ENCODE results near the gene GARIN1A. TPM values are rescaled to one million over a fixed set of nuclear protein-coding genes. Genes with fewer than 3 reads are reported as not detected.
"Not testable (repeated sequence)": the region's sequence is repeated elsewhere in the genome, so short reads cannot be mapped to it uniquely, and the experiment has no call there.

GARIN1A gene
- total RNA-seq, 1 donor from 2014 or later = 1.4 TPM

DNA sequence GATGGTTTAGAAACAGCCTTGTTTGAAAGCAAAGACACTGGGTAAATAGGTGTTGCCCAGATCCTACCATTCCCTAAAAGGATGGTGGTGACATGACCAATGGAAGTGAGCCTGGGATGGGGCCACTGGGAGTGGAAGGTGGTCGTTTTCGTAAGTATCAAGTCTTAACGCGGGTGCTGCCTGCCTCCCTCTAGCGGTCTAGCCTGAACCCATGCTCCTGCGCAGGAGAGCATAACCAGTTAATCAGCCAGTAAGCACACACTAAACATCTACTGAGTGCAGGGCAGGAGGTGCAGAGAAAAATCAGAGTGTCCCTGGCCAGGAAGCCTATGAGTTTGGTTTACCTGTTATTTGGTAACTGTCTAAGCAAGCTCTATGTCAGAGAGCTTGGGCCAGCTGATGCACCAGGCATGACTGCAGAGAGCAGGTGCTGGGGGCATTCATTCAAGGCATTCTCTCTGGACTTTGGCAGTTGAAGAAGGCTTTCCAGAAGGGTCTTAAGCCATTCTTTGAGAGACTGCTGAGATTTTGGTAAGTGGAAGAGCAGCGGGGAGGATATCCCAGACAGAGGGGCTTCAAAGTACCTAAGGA lies 930 bp downstream of the GARIN1A start:
- ATAC-seq (ENCODE audit: low read depth) = no peak
- ChIA-PET CTCF (no interaction called here), POLR2A (no interaction called here)

GRCh38 chr7:128673571-128673970 lies 1.5 kb downstream of the GARIN1A start:
- ATAC-seq (ENCODE audit: low read depth) (no peak), DNase-seq (no peak)
- Mint-ChIP-seq H3K27ac (no peak overlapping the region), H3K9me3 (no peaks in the 10 kb centered on the region), H3K36me3 (ENCODE audit: low read depth) (no peaks in the 10 kb centered on the region), H3K27me3 (peaks cover 11% of the 10 kb centered on the region), H3K4me3 (no peak overlapping the region), H3K4me1 (peaks cover 6% of the 10 kb centered on the region)
- TF ChIP-seq CTCF (IDR thresholded peaks at IDR 0.05) = no peak
- intact Hi-C loops (cut with micrococcal nuclease) = no loop called here
- ChIA-PET POLR2A (no interaction called here), CTCF (no interaction called here)

More for the DNA sequence above, 930 bp downstream of the GARIN1A start:
- H3K27ac Mint-ChIP-seq = no peak overlapping the region
- H3K4me1 Mint-ChIP-seq = peaks cover 6% of the 10 kb centered on the region
- H3K27me3 Mint-ChIP-seq = peaks cover 11% of the 10 kb centered on the region
- no peaks in the 10 kb centered on the region for H3K9me3 Mint-ChIP-seq
- DNase-seq = no peak
- no peaks in the 10 kb centered on the region for H3K36me3 Mint-ChIP-seq (ENCODE audit: low read depth)
- intact Hi-C loops (cut with micrococcal nuclease) = no loop called here
- TF ChIP-seq CTCF (IDR thresholded peaks at IDR 0.05) = no peak
- H3K4me3 Mint-ChIP-seq = no peak overlapping the region

DNA sequence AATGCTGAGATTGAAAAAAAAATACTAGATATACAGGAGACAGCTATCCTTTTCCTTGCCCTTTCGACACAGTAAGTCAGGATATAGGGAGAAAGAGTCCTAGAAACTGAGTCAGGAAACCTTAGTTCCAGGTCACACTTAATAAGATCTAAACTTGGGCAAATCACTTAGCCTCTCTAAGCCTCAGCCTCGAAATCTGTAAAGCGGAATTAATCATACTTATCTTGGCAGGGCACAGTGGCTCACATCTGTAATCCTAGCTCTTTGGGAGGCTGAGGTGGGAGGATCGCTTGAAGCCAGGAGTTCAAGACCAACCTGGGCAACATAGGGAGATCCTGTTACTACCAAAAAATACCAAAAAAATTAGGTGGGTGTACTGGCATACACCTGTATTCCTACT lies 4.6 kb downstream of the GARIN1A start:
- POLR2A ChIA-PET = no interaction called here
- no peak overlapping the region for H3K27ac Mint-ChIP-seq
- H3K9me3 Mint-ChIP-seq = no peaks in the 10 kb centered on the region
- DNase-seq (no peak), ATAC-seq (ENCODE audit: low read depth) (no peak)
- peaks cover 6% of the 10 kb centered on the region for H3K4me1 Mint-ChIP-seq
- CTCF ChIA-PET = no interaction called here
- peaks cover 11% of the 10 kb centered on the region for H3K27me3 Mint-ChIP-seq
- no peaks in the 10 kb centered on the region for H3K36me3 Mint-ChIP-seq (ENCODE audit: low read depth)
- H3K4me3 Mint-ChIP-seq = no peak overlapping the region
- no peak for TF ChIP-seq CTCF (IDR thresholded peaks at IDR 0.05)
- intact Hi-C loops (cut with micrococcal nuclease) = no loop called here

DNA sequence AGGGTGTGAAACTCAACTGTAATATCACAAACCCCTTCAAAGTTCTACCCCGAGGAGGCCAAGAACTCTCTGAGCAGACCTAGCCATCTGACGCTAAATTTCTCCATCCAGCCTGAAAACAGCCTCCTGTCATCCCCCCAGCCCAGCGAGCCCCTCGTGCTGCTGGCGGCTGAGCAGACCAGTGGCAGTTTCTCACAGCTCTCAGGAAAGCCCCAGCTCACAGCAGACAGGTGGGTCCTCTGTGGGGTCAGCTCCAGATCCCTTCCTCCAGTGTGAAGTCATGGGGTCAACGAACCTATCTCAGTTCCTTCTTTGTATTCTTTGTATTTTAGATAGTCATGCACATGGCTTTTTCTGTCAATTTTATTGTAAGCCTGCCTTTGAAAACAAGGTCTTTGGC lies 7.8 kb downstream of the GARIN1A start:
- no peak overlapping the region for H3K27ac Mint-ChIP-seq
- H3K36me3 Mint-ChIP-seq (ENCODE audit: low read depth) = no peaks in the 10 kb centered on the region
- no peak for TF ChIP-seq CTCF (IDR thresholded peaks at IDR 0.05)
- ChIA-PET POLR2A (interaction anchor here (0.6 kb wide), 2 partner anchors 23 to 689 kb away, joined by 3 to 4 read pairs; no protein-coding TSS in a partner anchor), CTCF (no interaction called here)
- H3K4me1 Mint-ChIP-seq = no peaks in the 10 kb centered on the region
- intact Hi-C loops (cut with micrococcal nuclease) = no loop called here
- no peaks in the 10 kb centered on the region for H3K9me3 Mint-ChIP-seq
- ATAC-seq (ENCODE audit: low read depth) (no peak), DNase-seq (no peak)
- H3K27me3 Mint-ChIP-seq = peaks cover 7% of the 10 kb centered on the region
- H3K4me3 Mint-ChIP-seq = no peak overlapping the region

- TF ChIP-seq CTCF (IDR thresholded peaks at IDR 0.05) = no peak
- H3K4me3 Mint-ChIP-seq = no peak overlapping the region
- DNase-seq = no peak
- H3K36me3 Mint-ChIP-seq (ENCODE audit: low read depth) = no peaks in the 10 kb centered on the region
- H3K27me3 Mint-ChIP-seq = no peaks in the 10 kb centered on the region
- no peaks in the 10 kb centered on the region for H3K4me1 Mint-ChIP-seq
- no peak for ATAC-seq (ENCODE audit: low read depth)
- no peak overlapping the region for H3K27ac Mint-ChIP-seq
- intact Hi-C loops (cut with micrococcal nuclease) = no loop called here
- ChIA-PET POLR2A (no interaction called here), CTCF (interaction anchor here (0.7 kb wide), 1 partner anchor 15 kb away, joined by 3 read pairs; no protein-coding TSS in a partner anchor)
- no peaks in the 10 kb centered on the region for H3K9me3 Mint-ChIP-seq
Observed at GRCh38 chr7:128681794-128682537, 9.9 kb downstream of the GARIN1A start.

DNA sequence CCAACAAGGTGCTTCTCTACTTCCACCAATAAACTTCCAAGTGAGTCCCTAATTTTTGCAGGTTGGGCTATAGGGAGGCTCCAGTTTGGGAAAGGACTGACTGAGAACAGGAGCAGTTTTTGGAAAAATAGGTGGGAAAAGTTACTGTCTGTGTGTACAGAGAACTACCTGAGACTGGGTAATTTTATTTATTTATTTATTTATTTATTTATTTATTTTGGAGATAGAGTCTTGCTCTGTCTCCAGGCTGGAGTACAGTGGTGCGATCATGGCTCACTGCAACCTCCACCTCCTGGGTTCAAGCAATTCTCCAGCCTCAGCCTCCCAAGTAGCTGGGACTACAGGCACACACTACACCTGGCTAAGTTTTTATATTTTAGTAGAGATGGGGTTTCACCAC lies 11.2 kb downstream of the GARIN1A start:
- DNase-seq; CTCF ChIA-PET; H3K9me3 Mint-ChIP-seq; H3K4me3 Mint-ChIP-seq; H3K4me1 Mint-ChIP-seq; H3K36me3 Mint-ChIP-seq (ENCODE audit: low read depth); POLR2A ChIA-PET; intact Hi-C loops (cut with micrococcal nuclease); H3K27ac Mint-ChIP-seq; H3K27me3 Mint-ChIP-seq; ATAC-seq (ENCODE audit: low read depth): not testable (repeated sequence)

DNA sequence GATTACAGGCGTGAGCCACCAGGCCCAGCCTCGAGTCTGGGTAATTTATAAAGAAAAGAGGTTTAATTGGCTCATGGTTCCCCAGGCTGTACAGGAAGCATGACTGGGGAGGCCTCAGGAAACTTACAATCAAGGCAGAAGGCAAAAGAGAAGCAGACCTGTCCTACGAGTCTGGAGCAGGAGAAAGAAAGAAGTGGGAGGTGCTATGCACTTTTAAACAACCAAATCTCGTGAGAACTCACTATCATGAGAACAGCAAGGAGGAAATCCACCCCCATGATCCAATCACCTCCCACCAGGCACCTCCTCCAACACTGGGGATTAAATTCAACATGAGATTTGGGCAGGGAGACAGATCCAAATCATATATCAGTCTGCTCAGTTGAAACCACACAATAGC lies 11.6 kb downstream of the GARIN1A start:
- DNase-seq; H3K4me1 Mint-ChIP-seq; H3K36me3 Mint-ChIP-seq (ENCODE audit: low read depth); H3K27me3 Mint-ChIP-seq; H3K27ac Mint-ChIP-seq; CTCF ChIA-PET; POLR2A ChIA-PET; H3K9me3 Mint-ChIP-seq; ATAC-seq (ENCODE audit: low read depth); intact Hi-C loops (cut with micrococcal nuclease); H3K4me3 Mint-ChIP-seq: not testable (repeated sequence)

All from activated B cell treated with CpG ODN at 0.5 μM for 24 hours (primary cell).